IMR-90 (cell line): ENCODE data around the gene CENPT. TPM values are rescaled to one million over a fixed set of nuclear protein-coding genes. Genes with fewer than 3 reads are reported as not detected.

Experiments used
- ATAC-seq: fragments of 200-7000 bp; cut with Tn5 transposase; 2 replicates; pipeline ENCODE4 v1.9.1; 2020; ENCODE audit warnings: low read depth, mild to moderate bottlenecking, moderate library complexity
- BruUV-seq: library from RNA; stranded (reverse); fragments of 400-500 nt; replicated peaks from 2 replicates; lab custom pipeline; 2021; lab: Mats Ljungman, UMichigan
- CTCF ChIA-PET: fragments of 300-600 bp; formaldehyde crosslinking; extraction: SDS; loops from one replicate; lab custom pipeline; 2021; ENCODE audit warnings: antibody characterized with exemption; lab: Yijun Ruan, JAX
- POLR2A ChIA-PET: fragments of 300-600 bp; sonication (Branson Sonifier 250); formaldehyde crosslinking; loops from one replicate; lab custom pipeline; 2022; ENCODE audit warnings: antibody characterized with exemption; ENCODE audit not compliant: unreplicated experiment; lab: Charles Lee
- DNase-seq: peaks from one replicate; pipeline ENCODE4 v3.0.0; 2013
- H2AFZ ChIP-seq: replicated peaks from 2 replicates; pipeline ENCODE3; 2013; ENCODE audit warnings: low read length, mild to moderate bottlenecking; ENCODE audit not compliant: poor library complexity
- H2AK5ac ChIP-seq: 2 replicates; pipeline ENCODE4 v1.6.1; 2013; ENCODE audit warnings: low read depth, low read length, inconsistent platforms
- H2AK9ac ChIP-seq: replicated peaks from 2 replicates; pipeline ENCODE3; 2013; ENCODE audit warnings: mild to moderate bottlenecking, low read depth, low read length, moderate library complexity; ENCODE audit not compliant: poor library complexity
- H2BK120ac ChIP-seq: 2 replicates; pipeline ENCODE4 v1.6.1; 2013; ENCODE audit warnings: low read depth, low read length, inconsistent platforms
- H2BK15ac ChIP-seq: 3 replicates; pipeline ENCODE4 v1.6.1; 2013; ENCODE audit warnings: low read depth, low read length, inconsistent platforms
- H2BK20ac ChIP-seq: 2 replicates; pipeline ENCODE4 v1.6.1; 2013; ENCODE audit warnings: low read depth, mild to moderate bottlenecking, inconsistent platforms, low read length, moderate library complexity
- H2BK5ac ChIP-seq: 2 replicates; pipeline ENCODE4 v1.6.1; 2013; ENCODE audit warnings: mild to moderate bottlenecking, low read depth, low read length, inconsistent platforms; ENCODE audit not compliant: poor library complexity, severe bottlenecking
- H3K14ac ChIP-seq: replicated peaks from 2 replicates; pipeline ENCODE4 v1.6.1; 2013; ENCODE audit warnings: low read depth, low read length, inconsistent platforms
- H3K18ac ChIP-seq: 2 replicates; pipeline ENCODE4 v1.6.1; 2013; ENCODE audit warnings: low read depth, low read length, control low read depth
- H3K23ac ChIP-seq: 2 replicates; pipeline ENCODE4 v1.6.1; 2013; ENCODE audit warnings: low read depth, low read length, inconsistent platforms
- H3K27ac ChIP-seq: 2 replicates; pipeline ENCODE4 v1.5.1; 2013; ENCODE audit warnings: mild to moderate bottlenecking, control low read depth, low read length; ENCODE audit not compliant: insufficient read depth
- H3K27me3 ChIP-seq: 2 replicates; pipeline ENCODE4 v1.6.1; 2013; ENCODE audit warnings: low read length; ENCODE audit not compliant: control insufficient read depth, insufficient read depth
- H3K36me3 ChIP-seq: 2 replicates; pipeline ENCODE4 v1.6.1; 2013; ENCODE audit warnings: low read length, mixed read lengths; ENCODE audit not compliant: control insufficient read depth, insufficient read depth
- H3K4ac ChIP-seq: 2 replicates; pipeline ENCODE4 v1.6.1; 2013; ENCODE audit warnings: low read depth, low read length, inconsistent platforms
- H3K4me1 ChIP-seq: 2 replicates; pipeline ENCODE4 v1.6.1; 2013; ENCODE audit warnings: low read length, mixed read lengths; ENCODE audit not compliant: control insufficient read depth, insufficient read depth
- H3K4me2 ChIP-seq: 2 replicates; pipeline ENCODE4 v1.6.1; 2013; ENCODE audit warnings: low read depth, mild to moderate bottlenecking, control low read depth, low read length, moderate library complexity
- H3K4me3 ChIP-seq: 2 replicates; pipeline ENCODE4 v1.5.1; 2013; ENCODE audit warnings: low read depth, mild to moderate bottlenecking, control low read depth, low read length, moderate library complexity; ENCODE audit not compliant: insufficient read depth
- H3K56ac ChIP-seq: 2 replicates; pipeline ENCODE4 v1.6.1; 2013; ENCODE audit warnings: low read length, inconsistent platforms; ENCODE audit not compliant: insufficient read depth; ENCODE audit errors: extremely low read depth
- H3K79me1 ChIP-seq, 2 experiments: 2 replicates each; pipeline ENCODE4 v1.6.1; 2013; ENCODE audit warnings: low read length in 2 of 2, inconsistent platforms in 1 of 2, low read depth in 1 of 2
- H3K9ac ChIP-seq: 2 replicates; pipeline ENCODE4 v1.6.1; 2013; ENCODE audit warnings: low read depth, low read length, control low read depth
- H3K9me1 ChIP-seq: 2 replicates; pipeline ENCODE4 v1.6.1; 2013; ENCODE audit warnings: low read length, inconsistent platforms; ENCODE audit not compliant: insufficient read depth
- H3K9me3 ChIP-seq: 2 replicates; pipeline ENCODE4 v1.6.1; 2013; ENCODE audit warnings: low read length; ENCODE audit not compliant: control insufficient read depth, insufficient read depth
- H4K20me1 ChIP-seq: 2 replicates; pipeline ENCODE4 v1.6.1; 2013; ENCODE audit warnings: low read length, inconsistent platforms; ENCODE audit not compliant: insufficient read depth
- H4K5ac ChIP-seq: 2 replicates; pipeline ENCODE4 v1.6.1; 2013; ENCODE audit warnings: mild to moderate bottlenecking, low read depth, low read length, control low read depth
- H4K8ac ChIP-seq, 2 experiments: 2 replicates each; pipeline ENCODE4 v1.6.1; 2013; ENCODE audit warnings: low read depth in 2 of 2, low read length in 2 of 2, control low read depth in 1 of 2, inconsistent platforms in 1 of 2
- H4K91ac ChIP-seq: 2 replicates; pipeline ENCODE4 v1.6.1; 2013; ENCODE audit warnings: low read depth, low read length, inconsistent platforms; ENCODE audit not compliant: insufficient read depth
- BHLHE40 ChIP-seq: fragments of 150-350 bp; IDR thresholded peaks from 2 replicates; pipeline ENCODE4 v1.6.1; 2016; ENCODE audit warnings: mild to moderate bottlenecking, low read depth, low read length
- CEBPB ChIP-seq: IDR thresholded peaks from 2 replicates; pipeline ENCODE4 v1.6.1; 2012; ENCODE audit warnings: low read depth, low read length, improper control_type of control experiment
- CHD1 ChIP-seq: IDR thresholded peaks from 2 replicates; pipeline ENCODE4 v1.6.1; 2012; ENCODE audit warnings: low read depth, low read length, improper control_type of control experiment
- FOS ChIP-seq: fragments of 150-350 bp; IDR thresholded peaks from 2 replicates; pipeline ENCODE4 v1.6.1; 2016; ENCODE audit warnings: low read depth, low read length
- MAFK ChIP-seq: IDR thresholded peaks from 2 replicates; pipeline ENCODE4 v1.6.1; 2012; ENCODE audit warnings: low read depth, low read length, improper control_type of control experiment
- MAZ ChIP-seq: IDR thresholded peaks from 2 replicates; pipeline ENCODE4 v1.6.1; 2012; ENCODE audit warnings: low read depth, mild to moderate bottlenecking, low read length, improper control_type of control experiment, moderate library complexity, borderline replicate concordance
- MXI1 ChIP-seq: IDR thresholded peaks from 2 replicates; pipeline ENCODE4 v1.6.1; 2012; ENCODE audit warnings: low read depth, mild to moderate bottlenecking, low read length, moderate library complexity, borderline replicate concordance
- NFE2L2 ChIP-seq: fragments of 150-350 bp; IDR thresholded peaks from 2 replicates; pipeline ENCODE4 v1.6.1; 2016; ENCODE audit warnings: low read depth, mild to moderate bottlenecking, low read length
- POLR2A ChIP-seq: IDR thresholded peaks from 2 replicates; pipeline ENCODE4 v1.6.1; 2012; ENCODE audit warnings: mild to moderate bottlenecking, low read depth, low read length
- RAD21 ChIP-seq: IDR thresholded peaks from 2 replicates; pipeline ENCODE4 v1.6.1; 2012; ENCODE audit warnings: low read length, improper control_type of control experiment
- RCOR1 ChIP-seq: IDR thresholded peaks from 2 replicates; pipeline ENCODE4 v1.6.1; 2012; ENCODE audit warnings: mild to moderate bottlenecking, low read length, improper control_type of control experiment; ENCODE audit not compliant: insufficient replicate concordance
- RFX5 ChIP-seq: IDR thresholded peaks from 2 replicates; pipeline ENCODE4 v1.8.0; 2012; ENCODE audit warnings: low read depth, mild to moderate bottlenecking, low read length, moderate library complexity
- SMC3 ChIP-seq: fragments of 150-350 bp; IDR thresholded peaks from 2 replicates; pipeline ENCODE4 v1.6.1; 2016; ENCODE audit warnings: low read depth, mild to moderate bottlenecking, antibody characterized with exemption, low read length, moderate library complexity
- WGBS, 2 experiments: methylation state at CpG; one replicate each; pipeline versions ENCODE4 v1.1.5 to v1.1.7; 2013; ENCODE audit warnings: missing lambda C conversion rate in 2 of 2; ENCODE audit not compliant: insufficient read length in 1 of 2; ENCODE audit errors: extremely low coverage in 2 of 2; 5-methylcytosine and 5-hydroxymethylcytosine counted together
- dilution Hi-C: fragments of 300-500 bp; cut with HindIII; formaldehyde crosslinking; loops from one replicate; pipeline ENCODE4 v1.14.3; 2018; ENCODE audit warnings: low sequenced_read_pairs; ENCODE audit not compliant: unreplicated experiment
- in situ Hi-C: fragments of 300-500 bp; cut with MboI; formaldehyde crosslinking; loops from 3 replicates; pipeline ENCODE4 v1.14.3; 2019; ENCODE audit warnings: low sequenced_read_pairs, inconsistent platforms, mixed read lengths
- intact Hi-C: fragments of 100-400 bp; cut with micrococcal nuclease; formaldehyde crosslinking; loops from 2 replicates; pipeline ENCODE4 v1.10.0; 2022
- polyA plus RNA-seq, 3 experiments: library from polyadenylated mRNA; depleted of rRNA; stranded (reverse); fragments of >200 nt; gene quantifications; 2 replicates each; pipeline ENCODE4 v1.2.3, GENCODE V29; 2012; ENCODE audit warnings: low replicate concordance in 1 of 3
- total RNA-seq: library from RNA; depleted of rRNA; stranded (reverse); fragments of >200 nt; gene quantifications from 2 replicates; pipeline ENCODE4 v1.2.3, GENCODE V29; 2012
- TF ChIP-seq, protein P1 (sequence below): conservative IDR thresholded peaks from 2 replicates; pipeline ENCODE4 v1.5.1; 2012; ENCODE audit warnings: mild to moderate bottlenecking, low read depth, low read length, improper control_type of control experiment
- TF ChIP-seq, protein P2 (sequence below): fragments of 150-350 bp; IDR thresholded peaks from 2 replicates; pipeline ENCODE4 v1.6.1; 2016; ENCODE audit warnings: low read depth, mild to moderate bottlenecking, low read length, moderate library complexity, borderline replicate concordance
- TF ChIP-seq, protein P3 (sequence below): fragments of 150-350 bp; IDR thresholded peaks from 2 replicates; pipeline ENCODE4 v1.6.1; 2017; ENCODE audit warnings: mild to moderate bottlenecking, antibody characterized with exemption, low read length, low read depth

Gene CENPT
- total and polyA plus RNA-seq, 2 of the 4 experiments (the other 2 are of a cell fraction) = 33.3 to 83.1 TPM

DNA sequence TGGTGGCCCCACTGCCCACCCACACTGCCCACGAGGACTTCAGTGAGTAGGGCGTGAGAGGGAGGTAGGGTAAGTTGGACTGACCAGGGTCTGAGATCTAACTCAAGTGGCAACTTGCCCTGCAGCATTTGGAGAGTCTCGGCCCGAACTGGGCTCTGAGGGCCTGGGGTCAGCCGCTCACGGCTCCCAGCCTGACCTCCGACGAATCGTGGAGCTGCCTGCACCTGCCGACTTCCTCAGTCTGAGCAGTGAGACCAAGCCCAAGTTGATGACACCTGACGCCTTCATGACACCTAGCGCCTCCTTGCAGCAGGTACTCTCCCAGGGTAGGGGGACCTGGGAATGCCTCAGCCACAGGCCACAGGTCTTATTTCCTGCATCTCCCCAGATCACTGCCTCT lies 32.0 kb upstream of the CENPT start:
- ChIA-PET CTCF (no interaction called here), POLR2A (interaction anchor here (0.6 kb wide), 1 partner anchor 8 kb away, joined by 5 read pairs; no protein-coding TSS in a partner anchor)
- Histone ChIP-seq H4K20me1 (peaks cover 55% of the 10 kb centered on the region), H4K8ac (no peak overlapping the region), H2AK9ac (no peak overlapping the region), H3K27ac (no peak overlapping the region), H2AK5ac (no peak overlapping the region), H3K23ac (no peak overlapping the region), H4K91ac (no peak overlapping the region), H3K36me3 (peaks cover 83% of the 10 kb centered on the region), H2BK120ac (no peak overlapping the region), H4K5ac (no peak overlapping the region), H3K4ac (no peak overlapping the region), H3K4me2 (no peak overlapping the region), H3K4me3 (no peak overlapping the region), H3K9ac (no peak overlapping the region), H2AFZ (no peak overlapping the region), H3K9me1 (peaks cover 11% of the 10 kb centered on the region), H3K14ac (no peak overlapping the region), H3K4me1 (peaks cover 3% of the 10 kb centered on the region), H3K27me3 (no peaks in the 10 kb centered on the region), H3K18ac (no peak overlapping the region), H2BK15ac (no peak overlapping the region), H2BK20ac (no peak overlapping the region), H3K79me1 (peaks cover 19 to 37% of the 10 kb centered on the region in 2 experiments), H3K9me3 (no peaks in the 10 kb centered on the region), H2BK5ac (no peak overlapping the region), H3K56ac (no peak overlapping the region)
- ATAC-seq = no peak
- BruUV-seq = no TSS peak
- DNase-seq = no peak
- intact Hi-C loops = no loop called here
- no peak for TF ChIP-seq RFX5
- TF ChIP-seq BHLHE40 = no peak
- no peak for TF ChIP-seq CHD1
- TF ChIP-seq, protein P1, sequence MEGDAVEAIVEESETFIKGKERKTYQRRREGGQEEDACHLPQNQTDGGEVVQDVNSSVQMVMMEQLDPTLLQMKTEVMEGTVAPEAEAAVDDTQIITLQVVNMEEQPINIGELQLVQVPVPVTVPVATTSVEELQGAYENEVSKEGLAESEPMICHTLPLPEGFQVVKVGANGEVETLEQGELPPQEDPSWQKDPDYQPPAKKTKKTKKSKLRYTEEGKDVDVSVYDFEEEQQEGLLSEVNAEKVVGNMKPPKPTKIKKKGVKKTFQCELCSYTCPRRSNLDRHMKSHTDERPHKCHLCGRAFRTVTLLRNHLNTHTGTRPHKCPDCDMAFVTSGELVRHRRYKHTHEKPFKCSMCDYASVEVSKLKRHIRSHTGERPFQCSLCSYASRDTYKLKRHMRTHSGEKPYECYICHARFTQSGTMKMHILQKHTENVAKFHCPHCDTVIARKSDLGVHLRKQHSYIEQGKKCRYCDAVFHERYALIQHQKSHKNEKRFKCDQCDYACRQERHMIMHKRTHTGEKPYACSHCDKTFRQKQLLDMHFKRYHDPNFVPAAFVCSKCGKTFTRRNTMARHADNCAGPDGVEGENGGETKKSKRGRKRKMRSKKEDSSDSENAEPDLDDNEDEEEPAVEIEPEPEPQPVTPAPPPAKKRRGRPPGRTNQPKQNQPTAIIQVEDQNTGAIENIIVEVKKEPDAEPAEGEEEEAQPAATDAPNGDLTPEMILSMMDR = no peak
- no peak for TF ChIP-seq POLR2A
- no peak for TF ChIP-seq NFE2L2
- TF ChIP-seq MXI1 = no peak
- TF ChIP-seq SMC3 = no peak
- TF ChIP-seq MAZ = no peak
- TF ChIP-seq, protein P2, sequence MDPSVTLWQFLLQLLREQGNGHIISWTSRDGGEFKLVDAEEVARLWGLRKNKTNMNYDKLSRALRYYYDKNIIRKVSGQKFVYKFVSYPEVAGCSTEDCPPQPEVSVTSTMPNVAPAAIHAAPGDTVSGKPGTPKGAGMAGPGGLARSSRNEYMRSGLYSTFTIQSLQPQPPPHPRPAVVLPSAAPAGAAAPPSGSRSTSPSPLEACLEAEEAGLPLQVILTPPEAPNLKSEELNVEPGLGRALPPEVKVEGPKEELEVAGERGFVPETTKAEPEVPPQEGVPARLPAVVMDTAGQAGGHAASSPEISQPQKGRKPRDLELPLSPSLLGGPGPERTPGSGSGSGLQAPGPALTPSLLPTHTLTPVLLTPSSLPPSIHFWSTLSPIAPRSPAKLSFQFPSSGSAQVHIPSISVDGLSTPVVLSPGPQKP = no peak
- TF ChIP-seq FOS = no peak
- TF ChIP-seq RCOR1 = no peak
- TF ChIP-seq, protein P3, sequence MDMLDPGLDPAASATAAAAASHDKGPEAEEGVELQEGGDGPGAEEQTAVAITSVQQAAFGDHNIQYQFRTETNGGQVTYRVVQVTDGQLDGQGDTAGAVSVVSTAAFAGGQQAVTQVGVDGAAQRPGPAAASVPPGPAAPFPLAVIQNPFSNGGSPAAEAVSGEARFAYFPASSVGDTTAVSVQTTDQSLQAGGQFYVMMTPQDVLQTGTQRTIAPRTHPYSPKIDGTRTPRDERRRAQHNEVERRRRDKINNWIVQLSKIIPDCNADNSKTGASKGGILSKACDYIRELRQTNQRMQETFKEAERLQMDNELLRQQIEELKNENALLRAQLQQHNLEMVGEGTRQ = no peak
- TF ChIP-seq RAD21 = no peak
- no peak for TF ChIP-seq MAFK
- TF ChIP-seq CEBPB = no peak
- 88% methylated on average over 4 of the region's 12 CpGs; no CpG with 5 or more reads in 1 of the 2 experiments for WGBS, 2 experiments
- in situ Hi-C loops = no loop called here
- dilution Hi-C loops = no loop called here
